HepG2 (cell line): ENCODE results near the gene PNRC1. TPM values are rescaled to one million over a fixed set of nuclear protein-coding genes. Genes with fewer than 3 reads are reported as not detected.

Source experiments
- ATAC-seq: fragments of 200-7000 bp; cut with Tn5 transposase; 3 replicates; pipeline ENCODE4 v1.9.1; 2020; ENCODE audit warnings: mild to moderate bottlenecking, moderate library complexity
- BruUV-seq: library from RNA; stranded (reverse); fragments of 400-500 nt; replicated peaks from 2 replicates; lab custom pipeline; 2021; lab: Mats Ljungman, UMichigan
- CTCF ChIA-PET: fragments of 300-600 bp; formaldehyde crosslinking; extraction: SDS; loops from one replicate; lab custom pipeline; 2021; ENCODE audit warnings: low total read pairs, inconsistent platforms, low intra/inter-chr PET ratio; lab: Yijun Ruan, JAX
- POLR2A ChIA-PET: fragments of 350-600 bp; sonication (Branson Sonifier 250); formaldehyde crosslinking; loops from one replicate; lab custom pipeline; 2020; ENCODE audit warnings: antibody characterized with exemption, inconsistent platforms; lab: Yijun Ruan, JAX
- DNase-seq: peaks from one replicate; pipeline ENCODE4 v3.0.0-alpha.2; 2015; ENCODE audit warnings: low spot score
- FAIRE-seq: peaks from 3 replicates; lab custom pipeline; 2011; peaks lifted over from hg19 to GRCh38; lab: Jason Lieb, UNC
- H2AFZ ChIP-seq: one replicate; pipeline ENCODE4 v1.6.1; 2011; ENCODE audit warnings: low read length, inconsistent platforms
- H3K27ac ChIP-seq: fragments of 300-600 bp; 3 replicates; pipeline ENCODE4 v1.8.0; 2011; ENCODE audit warnings: mixed run types, mild to moderate bottlenecking, mixed read lengths, low read length, inconsistent platforms; ENCODE audit not compliant: insufficient read depth; ENCODE audit errors: extremely low read length
- H3K27me3 ChIP-seq, 2 experiments: fragments of 200-600 bp in 1 of 2; 2 replicates in 1 of 2; 3 replicates in 1 of 2; pipeline versions ENCODE4 v1.6.0 to v1.8.0; 2011; ENCODE audit warnings: low read length in 2 of 2, mild to moderate bottlenecking in 2 of 2, moderate library complexity in 2 of 2, inconsistent platforms in 1 of 2; ENCODE audit not compliant: insufficient read depth in 2 of 2, control insufficient read depth in 1 of 2
- H3K36me3 ChIP-seq, 2 experiments: fragments of 200-600 bp in 1 of 2; replicated peaks in 1 of 2; 2 replicates in 1 of 2; 3 replicates in 1 of 2; pipeline versions ENCODE4 v1.5.1 to v1.8.0; 2011; ENCODE audit warnings: low read length in 2 of 2, inconsistent platforms in 1 of 2; ENCODE audit not compliant: insufficient read depth in 2 of 2, control insufficient read depth in 1 of 2
- H3K4me1 ChIP-seq: 2 replicates; pipeline ENCODE4 v1.5.1; 2012; ENCODE audit warnings: low read length, inconsistent platforms; ENCODE audit not compliant: insufficient read depth
- H3K4me2 ChIP-seq: 2 replicates; pipeline ENCODE4 v1.6.0; 2011; ENCODE audit warnings: low read depth, low read length, inconsistent platforms
- H3K4me3 ChIP-seq, 3 experiments: fragments of 200-600 bp in 1 of 3; sonication (generic), shearing (Covaris generic) in 1 of 3; replicated peaks in 1 of 3; 2 replicates each; pipeline ENCODE4 v1.5.1; 2011 to 2016; ENCODE audit warnings: low read length in 3 of 3, inconsistent platforms in 2 of 3, low read depth in 2 of 3, mild to moderate bottlenecking in 2 of 3, control low read depth in 1 of 3, mixed read lengths in 1 of 3; ENCODE audit not compliant: insufficient read depth in 1 of 3
- H3K79me2 ChIP-seq: one replicate; pipeline ENCODE4 v1.6.1; 2011; ENCODE audit warnings: low read length, inconsistent platforms; ENCODE audit not compliant: insufficient read depth
- H3K9ac ChIP-seq: 2 replicates; pipeline ENCODE4 v1.6.0; 2011; ENCODE audit warnings: mild to moderate bottlenecking, low read depth, low read length, inconsistent platforms; ENCODE audit not compliant: insufficient read depth
- H3K9me3 ChIP-seq: 2 replicates; pipeline ENCODE4 v1.5.1; 2012; ENCODE audit warnings: mild to moderate bottlenecking, low read length
- H4K20me1 ChIP-seq: 2 replicates; pipeline ENCODE4 v1.6.0; 2011; ENCODE audit warnings: inconsistent platforms, mild to moderate bottlenecking, low read length, moderate library complexity; ENCODE audit not compliant: insufficient read depth
- BCL6 ChIP-seq: IDR thresholded peaks from 2 replicates; pipeline ENCODE4 v1.6.1; 2016; ENCODE audit warnings: missing genetic modification reagents, missing compliant biosample characterization
- BRCA1 ChIP-seq: sonication (generic); formaldehyde crosslinking; IDR thresholded peaks from 2 replicates; pipeline ENCODE4 v1.4.0; 2020; ENCODE audit warnings: missing genetic modification reagents
- HCFC1 ChIP-seq: fragments of 150-350 bp; IDR thresholded peaks from 2 replicates; pipeline ENCODE4 v1.6.1; 2014; ENCODE audit warnings: low read depth, low read length
- NCOA5 ChIP-seq: sonication (generic); formaldehyde crosslinking; IDR thresholded peaks from 2 replicates; pipeline ENCODE4 v1.4.0; 2020; ENCODE audit warnings: missing genetic modification reagents
- PLRG1 ChIP-seq: fragments of 450-650 bp; conservative IDR thresholded peaks from 2 replicates; pipeline ENCODE4 v1.6.1; 2016
- ZFP36L1 ChIP-seq: sonication (generic); formaldehyde crosslinking; IDR thresholded peaks from 2 replicates; pipeline ENCODE4 v1.8.0; 2022; ENCODE audit warnings: mild to moderate bottlenecking, missing genetic modification reagents, moderate library complexity
- ZIK1 ChIP-seq: sonication (generic); formaldehyde crosslinking; IDR thresholded peaks from 2 replicates; pipeline ENCODE4 v1.5.0; 2020; ENCODE audit warnings: mild to moderate bottlenecking, low read depth, missing genetic modification reagents, borderline replicate concordance
- ZNF589 ChIP-seq: sonication (generic); formaldehyde crosslinking; conservative IDR thresholded peaks from 2 replicates; pipeline ENCODE4 v1.8.0; 2022; ENCODE audit warnings: mild to moderate bottlenecking, moderate library complexity, missing genetic modification reagents
- ZNF709 ChIP-seq: sonication (generic); formaldehyde crosslinking; IDR thresholded peaks from 2 replicates; pipeline ENCODE4 v1.5.0; 2020; ENCODE audit warnings: mild to moderate bottlenecking, missing genetic modification reagents
- ZNF850 ChIP-seq: sonication (generic); formaldehyde crosslinking; conservative IDR thresholded peaks from 2 replicates; pipeline ENCODE4 v1.9.0; 2021; ENCODE audit warnings: mild to moderate bottlenecking, missing genetic modification reagents
- WGBS: methylation state at CpG from one replicate; pipeline ENCODE4 v1.1.6; 2017; ENCODE audit warnings: low lambda C conversion rate; 5-methylcytosine and 5-hydroxymethylcytosine counted together
- in situ Hi-C: cut with HindIII; loops from 2 replicates; pipeline ENCODE4 v1.10.0; 2017; ENCODE audit warnings: low pct_unique_long_range_greater_than_20kb; ENCODE audit not compliant: extremely low pct_ligation_motif_present
- intact Hi-C: fragments of 100-400 bp; cut with micrococcal nuclease; formaldehyde crosslinking; loops from one replicate; pipeline ENCODE4 v1.10.0; 2022; ENCODE audit not compliant: unreplicated experiment
- polyA plus RNA-seq, 8 experiments: library from polyadenylated mRNA; depleted of rRNA in 3 of 8; stranded (reverse) in 7 of 8; unstranded in 1 of 8; fragments of >200 nt; fragmentation: Illumina TruSeq in 4 of 8; extraction: Trizol in 4 of 8; gene quantifications; 2 replicates each; pipeline versions ENCODE4 v1.2.1 to v1.2.3, GENCODE V29; 2011 to 2016; ENCODE audit warnings: low read depth in 4 of 8, missing spikeins in 1 of 8, mixed read lengths in 1 of 8; ENCODE audit not compliant: insufficient read depth in 1 of 8
- total RNA-seq, 5 experiments: library from RNA; depleted of rRNA; stranded (reverse); fragments of >200 nt; fragmentation: Illumina TruSeq; extraction: Trizol; gene quantifications; 2 replicates each; pipeline ENCODE4 v1.2.3, GENCODE V29; 2016; ENCODE audit warnings: low read depth in 1 of 5
- TF ChIP-seq, protein P1 (sequence below): sonication (generic); formaldehyde crosslinking; IDR thresholded peaks from 2 replicates; pipeline ENCODE4 v1.4.0; 2020; ENCODE audit warnings: missing genetic modification reagents
- TF ChIP-seq, protein P2 (sequence below): sonication (generic); formaldehyde crosslinking; IDR thresholded peaks from 2 replicates; pipeline ENCODE4 v1.4.0; 2020; ENCODE audit warnings: mild to moderate bottlenecking, missing genetic modification reagents
- TF ChIP-seq, protein P3 (sequence below): sonication (generic); formaldehyde crosslinking; IDR thresholded peaks from 2 replicates; pipeline ENCODE4 v1.4.0; 2020; ENCODE audit warnings: missing genetic modification reagents; ENCODE audit errors: not compliant biosample characterization
- TF ChIP-seq, protein P4 (sequence below): sonication (generic); formaldehyde crosslinking; IDR thresholded peaks from 2 replicates; pipeline ENCODE4 v1.5.1; 2020; ENCODE audit warnings: missing genetic modification reagents, mild to moderate bottlenecking, borderline replicate concordance
- TF ChIP-seq, protein P5 (sequence below): sonication (generic); formaldehyde crosslinking; IDR thresholded peaks from 2 replicates; pipeline ENCODE4 v1.5.1; 2020; ENCODE audit warnings: mild to moderate bottlenecking, moderate library complexity, missing genetic modification reagents

PNRC1 gene
- total and polyA plus RNA-seq, 2 of the 13 experiments (the other 11 are each of a cell fraction or from before 2014, with no cell fraction given): 17.6 to 36.0 TPM

DNA sequence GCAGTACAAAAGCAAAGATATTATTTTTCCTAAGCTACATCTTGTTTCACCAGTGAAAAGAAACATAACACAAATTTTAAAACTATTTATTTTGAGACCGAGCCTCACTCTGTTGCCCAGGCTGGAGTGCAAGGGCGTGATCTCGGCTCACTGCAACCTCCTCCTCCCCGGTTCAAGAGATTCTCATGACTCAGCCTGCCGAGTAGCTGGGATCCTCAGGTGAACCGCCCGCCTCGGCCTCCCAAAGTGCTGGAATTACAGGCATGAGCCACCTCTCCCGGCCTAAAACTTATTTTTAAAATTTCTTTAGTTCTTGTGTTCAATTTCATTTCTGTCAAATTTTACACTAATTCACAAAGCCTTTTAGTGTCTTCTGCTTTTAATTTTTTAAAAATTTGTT is 31.4 kb downstream of the PNRC1 start:
- DNase-seq: no peak
- 96% methylated on average over 9 of the region's 9 CpGs for WGBS
- ChIA-PET POLR2A (no interaction called here), CTCF (no interaction called here)
- H3K36me3 ChIP-seq: no peaks in the 10 kb centered on the region
- no peaks in the 10 kb centered on the region for H3K9me3 ChIP-seq
- H3K4me2 ChIP-seq: no peak overlapping the region
- FAIRE-seq: no peak
- TF ChIP-seq, protein P1, sequence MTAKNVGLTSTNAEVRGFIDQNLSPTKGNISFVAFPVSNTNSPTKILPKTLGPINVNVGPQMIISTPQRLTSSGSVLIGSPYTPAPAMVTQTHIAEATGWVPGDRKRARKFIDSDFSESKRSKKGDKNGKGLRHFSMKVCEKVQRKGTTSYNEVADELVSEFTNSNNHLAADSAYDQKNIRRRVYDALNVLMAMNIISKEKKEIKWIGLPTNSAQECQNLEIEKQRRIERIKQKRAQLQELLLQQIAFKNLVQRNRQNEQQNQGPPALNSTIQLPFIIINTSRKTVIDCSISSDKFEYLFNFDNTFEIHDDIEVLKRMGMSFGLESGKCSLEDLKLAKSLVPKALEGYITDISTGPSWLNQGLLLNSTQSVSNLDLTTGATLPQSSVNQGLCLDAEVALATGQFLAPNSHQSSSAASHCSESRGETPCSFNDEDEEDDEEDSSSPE (CRISPR knock-in tag): no peak
- TF ChIP-seq, protein P2, sequence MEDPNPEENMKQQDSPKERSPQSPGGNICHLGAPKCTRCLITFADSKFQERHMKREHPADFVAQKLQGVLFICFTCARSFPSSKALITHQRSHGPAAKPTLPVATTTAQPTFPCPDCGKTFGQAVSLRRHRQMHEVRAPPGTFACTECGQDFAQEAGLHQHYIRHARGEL (CRISPR knock-in tag): no peak
- TF ChIP-seq PLRG1 (no peak), ZNF709 (CRISPR knock-in tag) (no peak), BRCA1 (no peak), BCL6 (CRISPR knock-in tag) (no peak), ZFP36L1 (CRISPR knock-in tag) (no peak), HCFC1 (no peak), ZIK1 (CRISPR knock-in tag) (no peak), NCOA5 (no peak), ZNF589 (CRISPR knock-in tag) (no peak), ZNF850 (CRISPR knock-in tag) (no peak)
- TF ChIP-seq, protein P3, sequence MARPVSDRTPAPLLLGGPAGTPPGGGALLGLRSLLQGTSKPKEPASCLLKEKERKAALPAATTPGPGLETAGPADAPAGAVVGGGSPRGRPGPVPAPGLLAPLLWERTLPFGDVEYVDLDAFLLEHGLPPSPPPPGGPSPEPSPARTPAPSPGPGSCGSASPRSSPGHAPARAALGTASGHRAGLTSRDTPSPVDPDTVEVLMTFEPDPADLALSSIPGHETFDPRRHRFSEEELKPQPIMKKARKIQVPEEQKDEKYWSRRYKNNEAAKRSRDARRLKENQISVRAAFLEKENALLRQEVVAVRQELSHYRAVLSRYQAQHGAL (CRISPR knock-in tag): no peak
- TF ChIP-seq, protein P4, sequence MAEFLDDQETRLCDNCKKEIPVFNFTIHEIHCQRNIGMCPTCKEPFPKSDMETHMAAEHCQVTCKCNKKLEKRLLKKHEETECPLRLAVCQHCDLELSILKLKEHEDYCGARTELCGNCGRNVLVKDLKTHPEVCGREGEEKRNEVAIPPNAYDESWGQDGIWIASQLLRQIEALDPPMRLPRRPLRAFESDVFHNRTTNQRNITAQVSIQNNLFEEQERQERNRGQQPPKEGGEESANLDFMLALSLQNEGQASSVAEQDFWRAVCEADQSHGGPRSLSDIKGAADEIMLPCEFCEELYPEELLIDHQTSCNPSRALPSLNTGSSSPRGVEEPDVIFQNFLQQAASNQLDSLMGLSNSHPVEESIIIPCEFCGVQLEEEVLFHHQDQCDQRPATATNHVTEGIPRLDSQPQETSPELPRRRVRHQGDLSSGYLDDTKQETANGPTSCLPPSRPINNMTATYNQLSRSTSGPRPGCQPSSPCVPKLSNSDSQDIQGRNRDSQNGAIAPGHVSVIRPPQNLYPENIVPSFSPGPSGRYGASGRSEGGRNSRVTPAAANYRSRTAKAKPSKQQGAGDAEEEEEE (CRISPR knock-in tag): no peak
- TF ChIP-seq, protein P5, sequence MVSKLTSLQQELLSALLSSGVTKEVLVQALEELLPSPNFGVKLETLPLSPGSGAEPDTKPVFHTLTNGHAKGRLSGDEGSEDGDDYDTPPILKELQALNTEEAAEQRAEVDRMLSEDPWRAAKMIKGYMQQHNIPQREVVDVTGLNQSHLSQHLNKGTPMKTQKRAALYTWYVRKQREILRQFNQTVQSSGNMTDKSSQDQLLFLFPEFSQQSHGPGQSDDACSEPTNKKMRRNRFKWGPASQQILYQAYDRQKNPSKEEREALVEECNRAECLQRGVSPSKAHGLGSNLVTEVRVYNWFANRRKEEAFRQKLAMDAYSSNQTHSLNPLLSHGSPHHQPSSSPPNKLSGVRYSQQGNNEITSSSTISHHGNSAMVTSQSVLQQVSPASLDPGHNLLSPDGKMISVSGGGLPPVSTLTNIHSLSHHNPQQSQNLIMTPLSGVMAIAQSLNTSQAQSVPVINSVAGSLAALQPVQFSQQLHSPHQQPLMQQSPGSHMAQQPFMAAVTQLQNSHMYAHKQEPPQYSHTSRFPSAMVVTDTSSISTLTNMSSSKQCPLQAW (CRISPR knock-in tag): no peak
- no peak overlapping the region for H2AFZ ChIP-seq
- no peak for ATAC-seq
- no peak overlapping the region for H3K4me3 ChIP-seq
- intact Hi-C loops: no loop called here
- no peak overlapping the region for H3K9ac ChIP-seq
- in situ Hi-C loops: no loop called here
- no peaks in the 10 kb centered on the region for H3K79me2 ChIP-seq
- H4K20me1 ChIP-seq: no peaks in the 10 kb centered on the region
- no peaks in the 10 kb centered on the region for H3K27me3 ChIP-seq
- H3K27ac ChIP-seq: no peak overlapping the region
- peaks cover 9% of the 10 kb centered on the region for H3K4me1 ChIP-seq
- no TSS peak for BruUV-seq
